SK-N-MC (cell line): ENCODE data around the gene AFF1.

Source experiments
- EZH2 ChIP-seq: fragments of 200-600 bp; sonication (generic); IDR thresholded peaks from one replicate; pipeline ENCODE4 v1.6.1; 2017; ENCODE audit warnings: antibody characterized with exemption
- FOXP2 ChIP-seq: optimal IDR thresholded peaks from 2 replicates; pipeline ENCODE3; 2011; ENCODE audit warnings: mild to moderate bottlenecking, moderate library complexity; ENCODE audit not compliant: insufficient read depth; ENCODE audit errors: extremely low read length, control extremely low read depth
- POLR2AphosphoS5 ChIP-seq: IDR thresholded peaks from 2 replicates; pipeline ENCODE4 v1.6.1; 2012; ENCODE audit warnings: mild to moderate bottlenecking, low read depth, low read length, borderline replicate concordance

DNA sequence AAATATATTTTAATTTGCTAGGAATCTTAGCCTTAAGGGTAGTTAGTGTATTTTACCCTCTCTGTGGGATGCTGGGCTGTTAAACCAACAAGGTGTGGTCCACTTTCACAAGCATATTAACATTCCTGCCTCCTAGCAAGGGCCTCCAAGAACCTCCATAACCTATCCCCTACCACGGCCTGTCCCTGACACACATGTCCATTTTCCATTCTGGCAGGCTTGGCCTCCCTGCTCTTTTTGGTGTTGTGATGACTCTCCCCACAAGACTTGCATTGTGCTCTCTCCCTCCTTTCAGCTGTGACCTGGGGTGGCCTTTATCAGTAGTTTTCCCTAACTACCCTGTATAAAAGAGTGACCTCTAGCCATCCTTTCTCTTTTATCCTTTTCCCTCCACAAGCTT lies 165.4 kb downstream of the AFF1 start:
- TF ChIP-seq EZH2 (no peak), POLR2AphosphoS5 (no peak), FOXP2 (no peak)
